A673 (cell line): Measurements from ENCODE around the gene CNTRL. TPM values are rescaled to one million over a fixed set of nuclear protein-coding genes. Genes with fewer than 3 reads are reported as not detected.

ENCODE experiments used
- BruUV-seq: library from RNA; stranded (reverse); fragments of 400-500 nt; replicated peaks from 2 replicates; lab custom pipeline; 2021; lab: Mats Ljungman, UMichigan
- CTCF ChIA-PET: fragments of 300-600 bp; sonication (Branson Sonifier 250); formaldehyde crosslinking; loops from one replicate; lab custom pipeline; 2022; ENCODE audit warnings: antibody characterized with exemption; lab: Charles Lee
- POLR2A ChIA-PET: fragments of 300-600 bp; sonication (Branson Sonifier 250); formaldehyde crosslinking; loops from one replicate; lab custom pipeline; 2022; ENCODE audit warnings: antibody characterized with exemption; ENCODE audit not compliant: low non-redundant PET; lab: Charles Lee
- DNase-seq: peaks from one replicate; pipeline ENCODE4 v3.0.0-alpha.2; 2015; ENCODE audit warnings: low spot score
- H3K27ac ChIP-seq: fragments of 200-600 bp; sonication (generic); 2 replicates; pipeline ENCODE4 v1.5.1; 2016; ENCODE audit warnings: mixed run types, low read depth, mild to moderate bottlenecking, mixed read lengths, antibody characterized with exemption, low read length; ENCODE audit not compliant: poor library complexity, severe bottlenecking
- H3K27me3 ChIP-seq: fragments of 200-600 bp; sonication (generic); replicated peaks from 2 replicates; pipeline ENCODE4 v1.6.1; 2017; ENCODE audit warnings: mixed run types, low read depth, mild to moderate bottlenecking, mixed read lengths, antibody characterized with exemption, low read length; ENCODE audit not compliant: insufficient read depth, poor library complexity
- H3K36me3 ChIP-seq: fragments of 200-600 bp; sonication (generic); 2 replicates; pipeline ENCODE4 v1.6.1; 2016; ENCODE audit warnings: mixed run types, mild to moderate bottlenecking, mixed read lengths, antibody characterized with exemption, low read length; ENCODE audit not compliant: insufficient read depth, poor library complexity, severe bottlenecking
- H3K4me1 ChIP-seq: fragments of 200-600 bp; sonication (generic); 2 replicates; pipeline ENCODE4 v1.6.1; 2017; ENCODE audit warnings: mixed run types, mild to moderate bottlenecking, mixed read lengths, antibody characterized with exemption, low read length; ENCODE audit not compliant: insufficient read depth, poor library complexity, severe bottlenecking
- H3K4me3 ChIP-seq: fragments of 200-600 bp; sonication (generic); 2 replicates; pipeline ENCODE4 v1.5.1; 2016; ENCODE audit warnings: low read depth, mixed run types, mild to moderate bottlenecking, mixed read lengths, low read length; ENCODE audit not compliant: poor library complexity, severe bottlenecking
- H3K9me3 ChIP-seq: fragments of 200-600 bp; sonication (generic); 2 replicates; pipeline ENCODE4 v1.6.1; 2016; ENCODE audit warnings: mixed run types, low read depth, mild to moderate bottlenecking, mixed read lengths, antibody characterized with exemption, low read length; ENCODE audit not compliant: poor library complexity, severe bottlenecking
- CTCF ChIP-seq: fragments of 300-800, 200-600 bp; sonication (generic); conservative IDR thresholded peaks from 2 replicates; pipeline ENCODE4 v1.5.1; 2017; ENCODE audit warnings: low read depth, mild to moderate bottlenecking, antibody characterized with exemption, low read length, moderate library complexity, mixed read lengths
- EZH2 ChIP-seq: fragments of 200-600 bp; sonication (generic); IDR thresholded peaks from 2 replicates; pipeline ENCODE4 v1.6.1; 2017; ENCODE audit warnings: borderline replicate concordance, low read depth, mild to moderate bottlenecking, mixed read lengths, antibody characterized with exemption, low read length; ENCODE audit not compliant: poor library complexity, severe bottlenecking
- intact Hi-C: fragments of 100-400 bp; cut with micrococcal nuclease; formaldehyde crosslinking; loops from one replicate; pipeline ENCODE4 v1.10.0; 2022; ENCODE audit not compliant: unreplicated experiment
- total RNA-seq: library from RNA; stranded (reverse); gene quantifications from 2 replicates; pipeline ENCODE4 v1.2.3, GENCODE V29; 2021

The CNTRL gene
- total RNA-seq, 1 experiment from 2014 or later = 26.3 TPM

GRCh38 chr9:121121582-121122087 lies 46.9 kb downstream of the CNTRL start:
- no peaks in the 10 kb centered on the region for H3K27me3 ChIP-seq
- no peak for TF ChIP-seq EZH2
- peak; percentile 29; the same call in 1 of the 2 replicates for TF ChIP-seq CTCF
- ChIA-PET CTCF (interaction anchor here (1.0 to 1.6 kb wide), 3 partner anchors 47 to 366 kb away, joined by 3 to 5 read pairs (median 3); no protein-coding TSS in a partner anchor), POLR2A (interaction anchor here (0.5 to 0.8 kb wide), 4 partner anchors 11 to 1912 kb away, joined by 3 to 5 read pairs (median 3); no protein-coding TSS in a partner anchor)
- H3K27ac ChIP-seq = peak overlapping the region; percentile 63
- peaks cover 4% of the 10 kb centered on the region for H3K4me1 ChIP-seq
- BruUV-seq = no TSS peak
- intact Hi-C loops = no loop called here
- peak overlapping the region; percentile 47 for H3K4me3 ChIP-seq
- peak; percentile 98 for DNase-seq
- H3K36me3 ChIP-seq = peaks cover 4% of the 10 kb centered on the region
- no peaks in the 10 kb centered on the region for H3K9me3 ChIP-seq

- peaks cover 4% of the 10 kb centered on the region for H3K4me1 ChIP-seq
- peak; percentile 11 for DNase-seq
- H3K27ac ChIP-seq = peak overlapping the region; percentile 37
- H3K27me3 ChIP-seq = no peaks in the 10 kb centered on the region
- peak overlapping the region; percentile 47 for H3K4me3 ChIP-seq
- POLR2A ChIA-PET = no interaction called here
- intact Hi-C loops = no loop called here
- CTCF ChIA-PET = interaction anchor here (1.2 kb wide), 1 partner anchor 49 kb away, joined by 3 read pairs; no protein-coding TSS in a partner anchor
- H3K9me3 ChIP-seq = no peaks in the 10 kb centered on the region
- no TSS peak for BruUV-seq
- TF ChIP-seq CTCF (no peak), EZH2 (no peak)
- peaks cover 8% of the 10 kb centered on the region for H3K36me3 ChIP-seq
Observed at GRCh38 chr9:121122246-121123032, 47.7 kb downstream of the CNTRL start.

- Histone ChIP-seq H3K27ac (no peak overlapping the region), H3K4me3 (no peak overlapping the region), H3K9me3 (no peaks in the 10 kb centered on the region), H3K27me3 (no peaks in the 10 kb centered on the region), H3K4me1 (peaks cover 4% of the 10 kb centered on the region), H3K36me3 (peaks cover 8% of the 10 kb centered on the region)
- CTCF ChIA-PET = no interaction called here
- POLR2A ChIA-PET = no interaction called here
- no TSS peak for BruUV-seq
- intact Hi-C loops = no loop called here
- DNase-seq = no peak
- TF ChIP-seq EZH2 = no peak
- no peak for TF ChIP-seq CTCF
Observed at GRCh38 chr9:121123816-121124535, 49.2 kb downstream of the CNTRL start.
